Stimulated activated CD4-positive, alpha-beta T cell treated with anti-CD3 and anti-CD28 coated beads, Interleukin-15, amount 100 ng/mL, for 48 hours (primary cell): ENCODE results near the gene TWIST1.

ENCODE experiments used
- DNase-seq, 2 donors: peaks; one replicate each; pipeline ENCODE4 v3.0.0-alpha.2; 2020; ENCODE audit warnings: low read depth in 2 of 2

The TWIST1 gene

DNA sequence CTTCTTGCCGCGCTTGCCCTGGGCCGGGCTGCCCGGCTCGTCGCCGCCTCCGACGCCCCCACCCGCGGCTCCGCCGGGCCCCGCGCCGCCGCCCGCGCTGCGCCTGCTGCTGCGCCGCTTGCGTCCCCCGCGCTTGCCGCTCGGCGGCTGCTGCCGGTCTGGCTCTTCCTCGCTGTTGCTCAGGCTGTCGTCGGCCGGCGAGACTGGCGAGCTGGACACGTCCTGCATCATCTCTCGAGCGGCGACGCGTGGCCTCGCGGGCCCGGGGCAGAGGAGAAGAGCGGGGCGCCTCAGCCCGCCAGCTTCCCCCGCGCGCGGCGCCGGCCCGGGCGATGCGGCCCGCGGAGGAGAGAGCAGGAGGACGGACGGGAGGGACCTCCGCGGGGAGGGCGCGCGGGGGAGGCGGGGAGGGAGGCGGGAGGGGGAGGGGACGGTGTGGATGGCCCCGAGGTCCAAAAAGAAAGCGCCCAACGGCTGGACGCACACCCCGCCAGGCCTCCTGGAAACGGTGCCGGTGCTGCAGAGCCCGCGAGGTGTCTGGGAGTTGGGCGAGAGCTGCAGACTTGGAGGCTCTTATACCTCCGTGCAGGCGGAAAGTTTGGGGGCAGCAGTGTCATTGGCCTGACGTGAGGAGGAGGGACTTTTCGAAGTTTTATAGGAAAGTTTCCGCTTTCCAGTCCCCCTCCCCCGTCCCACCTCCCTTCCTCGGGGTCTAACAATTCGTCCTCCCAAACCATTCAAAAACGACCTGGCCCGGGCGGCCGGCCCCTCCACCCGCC is at the start of gene TWIST1:
Gene TWIST1 (minus strand): TSS at position 546 of the 779 bp plus-strand sequence. CDS start 315 bp downstream, at position 231.
- DNase-seq: no peak

DNA sequence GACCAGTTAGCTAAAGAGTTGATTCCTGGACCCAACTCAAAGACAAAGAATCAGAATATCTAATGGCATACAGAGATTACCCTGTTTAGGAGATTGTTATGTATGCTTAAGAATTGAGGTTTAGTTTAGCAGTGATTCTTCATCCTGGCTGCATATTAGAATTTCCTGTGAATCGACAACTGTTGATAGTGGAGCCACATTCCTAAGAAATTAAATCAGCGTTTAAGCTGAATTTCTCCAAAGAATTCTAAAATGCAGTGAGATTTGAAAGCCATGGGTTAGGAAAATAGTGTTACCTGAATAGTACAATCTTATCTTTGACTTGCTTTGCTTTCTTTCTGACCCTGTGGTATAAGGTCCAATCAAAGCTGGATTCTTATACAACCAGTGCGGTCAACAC is 44.2 kb upstream of the TWIST1 start:
- DNase-seq: no peak

DNA sequence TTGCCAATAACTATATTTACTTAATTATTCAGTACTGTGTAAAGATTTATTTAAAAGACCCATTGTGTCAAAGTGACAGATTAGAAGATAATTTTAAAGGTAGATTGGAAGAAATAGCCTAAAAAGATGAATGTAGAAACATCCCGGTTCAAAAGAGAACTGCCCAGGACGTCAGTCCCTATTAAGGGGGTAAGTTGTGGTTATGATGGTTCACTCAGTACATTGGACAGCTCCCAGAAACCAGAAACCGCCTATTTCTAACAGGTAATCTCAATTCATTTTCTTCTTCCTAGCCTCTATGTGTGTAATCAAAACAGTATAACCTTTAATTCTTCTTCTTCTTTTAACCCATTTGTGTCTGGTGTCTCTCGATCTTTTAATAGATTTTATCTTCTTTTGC is 29.3 kb upstream of the TWIST1 start:
- no peak for DNase-seq

DNA sequence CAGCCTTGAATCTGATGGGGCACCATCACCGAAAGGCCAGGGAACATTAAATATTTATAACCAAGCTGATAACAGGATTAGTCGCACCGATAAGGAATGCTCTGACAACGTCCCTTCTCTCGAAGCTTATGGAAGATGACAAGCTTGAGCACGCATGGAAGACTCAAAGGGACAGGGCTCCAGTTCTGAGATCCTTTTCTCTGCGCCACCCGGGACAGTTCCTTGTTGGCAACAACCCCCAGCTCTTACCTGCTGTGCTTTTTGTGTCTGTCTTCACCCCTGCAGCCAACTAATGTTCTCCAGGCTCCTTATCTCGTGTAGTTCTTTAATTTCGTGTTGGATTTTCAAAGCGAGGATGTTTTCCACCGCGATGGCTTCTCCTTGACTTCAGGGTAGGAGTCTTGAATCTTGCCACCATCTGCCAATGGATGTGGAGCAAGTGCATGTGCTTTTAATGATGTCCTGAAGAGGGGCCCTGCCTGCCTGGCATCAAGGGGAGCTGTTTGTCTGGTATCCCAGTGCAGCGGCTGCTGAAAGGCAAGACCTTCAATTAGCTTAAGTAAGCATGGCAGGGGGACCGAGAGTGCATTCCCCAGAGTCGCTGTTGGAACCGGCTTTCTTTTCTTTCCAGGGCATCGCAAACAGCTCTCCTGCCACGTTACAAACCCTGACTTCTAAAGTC is 28.1 kb upstream of the TWIST1 start:
- DNase-seq: no peak

DNA sequence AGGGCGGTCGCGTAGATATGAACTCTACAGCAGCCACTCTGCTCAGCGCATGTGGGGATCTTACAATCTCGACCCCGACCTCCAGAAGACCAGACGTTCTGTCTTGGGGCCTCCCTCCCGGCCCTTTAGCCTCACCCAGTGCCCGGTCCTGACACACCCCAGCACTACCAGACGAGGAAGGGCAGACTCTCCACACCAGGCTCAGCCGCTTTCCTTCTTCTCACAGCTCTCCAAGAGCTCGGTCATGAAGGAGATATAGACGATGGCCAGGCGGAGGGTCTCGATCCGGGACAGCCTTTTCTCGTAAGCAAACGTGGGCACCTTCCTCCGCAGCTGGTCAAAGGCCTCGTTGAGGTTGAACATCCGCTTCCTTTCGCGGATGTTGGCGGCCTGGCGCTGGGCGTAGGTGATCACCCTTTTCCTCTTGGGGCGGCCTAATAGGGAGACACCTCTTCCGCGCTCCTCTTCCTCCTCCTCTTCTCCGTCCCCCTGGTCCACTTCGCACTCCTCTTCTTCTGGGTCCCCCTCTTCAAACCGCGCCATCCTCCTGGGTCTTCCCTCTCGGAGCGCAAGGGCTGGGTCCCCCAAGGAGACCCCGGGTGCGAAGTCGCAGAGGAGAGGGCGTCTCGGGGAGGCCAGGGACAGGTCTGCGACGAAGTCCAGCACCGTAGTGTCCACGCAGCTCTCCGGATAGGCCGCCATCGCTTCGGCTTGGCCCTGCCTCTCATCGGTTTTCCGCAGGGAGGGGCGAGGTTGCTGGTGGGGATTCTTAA is 27.4 kb upstream of the TWIST1 start, which contains the start of gene FERD3L:
Gene FERD3L (minus strand): TSS at position 761 of the 773 bp plus-strand sequence. CDS start 59 bp downstream, at position 702.
- DNase-seq: no peak

DNA sequence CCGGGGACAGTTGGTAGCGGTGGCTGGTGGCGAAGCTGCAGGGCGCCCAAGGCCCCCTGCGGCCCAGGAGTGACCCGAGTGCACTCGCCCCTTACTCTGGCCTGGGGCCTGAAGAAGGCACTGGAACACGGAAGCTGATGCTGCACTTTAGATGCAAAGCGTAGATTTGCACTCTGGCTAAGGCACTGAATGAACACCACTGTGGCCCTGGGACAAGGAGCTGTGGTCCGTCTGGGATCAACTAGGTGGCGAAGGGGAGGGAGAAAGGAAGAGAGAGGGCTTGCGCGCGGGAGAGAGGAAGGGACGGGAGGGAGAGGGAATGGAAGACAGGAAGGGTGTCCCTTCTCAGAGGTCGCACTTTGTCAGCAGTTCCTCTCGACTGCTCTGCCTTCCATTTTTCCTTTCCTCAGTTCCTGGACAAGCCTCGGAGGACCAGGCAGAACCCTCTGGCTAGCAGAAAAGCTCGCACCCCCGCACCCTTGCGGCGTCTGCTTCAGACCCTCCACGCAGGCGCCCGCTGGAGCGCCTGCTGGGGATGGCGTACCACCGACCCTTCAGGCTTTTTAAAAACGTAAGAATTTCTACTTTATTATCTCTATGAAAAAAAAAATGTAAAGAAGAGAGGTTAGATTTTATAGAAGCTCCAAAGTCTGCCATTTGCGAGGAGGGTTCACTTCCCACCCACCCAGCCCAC is 26.6 kb upstream of the TWIST1 start:
- no peak for DNase-seq

DNA sequence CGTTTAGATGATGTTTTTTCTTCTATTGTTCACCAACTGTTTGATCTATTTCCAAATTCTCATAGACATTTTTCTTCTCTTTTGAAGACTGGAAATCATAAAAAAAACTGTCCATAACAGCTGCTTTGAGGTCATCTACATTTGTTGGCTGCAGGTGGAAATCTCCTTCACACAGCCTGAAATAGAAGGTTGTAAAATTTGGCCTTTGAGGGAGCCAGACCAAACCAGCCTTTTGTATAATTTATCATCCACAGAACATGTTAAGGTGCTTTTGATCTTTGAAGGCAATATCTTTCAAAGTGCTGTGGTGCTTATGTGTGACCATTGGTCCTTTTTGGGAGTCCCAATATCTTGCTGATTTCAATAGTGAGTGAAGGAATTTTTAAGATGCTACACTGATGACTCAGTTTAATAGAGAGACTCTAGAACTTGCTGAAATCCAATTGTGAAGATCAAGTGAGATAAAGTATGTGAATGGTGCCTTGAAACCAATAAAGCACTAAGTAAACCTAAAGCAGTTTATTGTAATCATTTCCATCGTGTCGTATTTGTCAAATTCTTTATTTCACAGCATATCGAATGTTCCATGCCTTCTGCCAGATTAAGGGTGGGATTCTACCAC is 22.4 kb upstream of the TWIST1 start:
- no peak for DNase-seq

DNA sequence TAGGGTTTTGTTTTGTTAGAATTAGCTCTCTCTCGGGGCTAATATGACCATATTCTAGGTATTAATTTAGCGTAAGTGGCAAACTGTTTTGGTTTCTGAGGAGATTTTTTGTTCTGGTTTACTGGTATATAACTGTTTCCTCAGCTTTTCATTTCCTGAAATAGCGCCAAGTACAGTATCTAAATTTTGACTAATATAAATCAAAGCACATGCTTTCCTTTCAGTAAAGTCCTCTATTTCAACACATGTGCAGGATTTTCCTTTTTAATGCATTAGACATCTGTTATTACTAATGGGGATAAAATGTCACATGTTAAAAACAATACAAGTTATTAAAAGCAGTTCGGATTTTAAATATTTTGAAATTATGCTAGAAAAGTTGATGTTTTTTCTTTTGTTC is 16.4 kb upstream of the TWIST1 start:
- no peak for DNase-seq

DNA sequence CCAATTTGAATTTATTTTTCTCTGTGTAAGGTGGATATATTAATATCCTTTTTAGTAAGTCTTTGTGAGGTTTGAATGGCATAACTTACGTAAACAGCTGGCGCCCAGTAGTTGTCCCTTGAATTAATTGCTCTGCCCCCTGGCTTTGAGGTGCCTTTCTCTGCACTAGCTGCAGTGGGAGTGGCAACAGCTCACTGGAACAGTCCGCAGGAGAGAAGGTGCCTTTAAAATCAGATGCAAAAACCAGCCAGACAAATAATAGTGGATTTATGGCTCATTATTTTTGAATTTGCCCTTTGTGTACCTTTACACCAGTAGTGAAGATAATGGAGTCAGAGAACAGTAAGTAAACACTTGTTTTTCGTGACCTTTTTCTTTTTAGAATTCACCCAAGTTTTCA is 16.0 kb upstream of the TWIST1 start:
- DNase-seq: no peak

DNA sequence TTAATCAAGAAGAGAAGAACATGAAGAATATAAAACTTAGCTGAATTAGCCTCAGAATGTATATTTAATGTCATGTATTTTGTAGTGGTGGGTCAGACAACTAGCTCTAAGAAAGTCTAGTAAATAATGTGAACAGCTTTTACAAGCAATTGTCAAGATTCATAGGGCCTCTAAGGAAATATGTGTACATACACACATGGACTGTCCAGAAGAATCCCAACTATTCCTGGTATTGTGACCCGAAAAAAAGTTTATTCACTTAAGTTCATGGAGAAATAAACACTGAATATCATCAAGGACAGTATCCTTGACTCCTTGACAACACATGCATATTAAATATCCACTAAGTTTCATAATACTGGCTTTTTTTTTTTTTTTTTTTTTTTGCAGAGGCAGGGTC is 11.4 kb upstream of the TWIST1 start:
- no peak for DNase-seq

DNA sequence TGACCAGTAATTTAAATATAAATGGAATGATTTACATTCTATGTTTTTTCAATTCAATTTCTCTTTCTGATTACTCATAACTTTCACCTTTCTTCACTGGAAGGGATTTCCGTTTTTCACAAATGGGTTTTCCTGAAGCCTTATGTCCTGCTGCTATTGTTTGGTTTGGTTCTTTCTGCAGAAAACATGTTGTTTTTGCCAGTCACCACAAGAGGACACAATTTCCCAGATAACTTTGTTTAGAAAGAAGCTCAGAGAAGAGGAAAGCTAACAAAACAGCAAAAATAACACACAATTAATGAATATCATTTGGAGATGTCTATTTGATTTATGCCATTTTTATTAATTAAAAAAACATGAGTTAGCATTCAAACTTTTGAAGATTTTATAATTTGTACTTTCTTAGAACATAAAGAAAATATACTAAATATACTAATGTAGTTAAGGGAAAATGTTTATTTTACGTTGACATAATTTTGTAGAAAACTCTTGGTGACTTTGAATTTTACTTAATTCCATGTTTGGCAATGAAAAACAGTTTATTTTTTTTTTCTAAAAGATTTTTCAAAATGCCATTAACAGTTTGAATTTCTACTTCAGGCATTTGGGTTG is 4.6 kb upstream of the TWIST1 start:
- DNase-seq: no peak

DNA sequence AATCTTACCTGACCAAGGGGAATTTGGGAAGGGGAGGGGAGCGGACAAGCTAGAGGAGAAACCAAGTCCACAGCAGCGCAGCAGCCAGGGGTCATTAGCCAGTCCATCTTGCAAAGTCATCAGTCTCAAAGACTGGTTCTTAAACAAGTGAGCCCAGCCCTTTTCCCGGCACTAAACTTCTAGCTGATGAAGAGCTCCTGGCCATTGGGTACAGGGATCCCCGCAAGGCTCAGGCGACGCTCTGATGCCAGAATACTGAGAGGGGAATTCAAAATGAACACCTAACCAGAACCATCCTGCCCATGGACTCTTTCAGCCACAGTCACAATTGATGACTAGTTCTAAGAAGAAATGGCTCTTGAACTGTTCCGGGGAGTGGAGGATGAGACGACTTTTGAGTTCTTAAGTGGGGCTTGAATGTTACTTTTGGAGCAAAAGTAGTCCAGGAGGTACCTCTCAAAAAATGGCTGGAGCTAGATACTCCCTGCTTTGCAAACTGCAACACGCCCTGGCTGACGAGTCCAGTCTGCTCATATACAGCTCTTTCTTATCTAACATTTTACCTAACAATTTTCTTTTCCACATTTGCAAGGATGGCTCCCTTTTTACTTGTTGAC is 2.5 kb upstream of the TWIST1 start:
- no peak for DNase-seq

DNA sequence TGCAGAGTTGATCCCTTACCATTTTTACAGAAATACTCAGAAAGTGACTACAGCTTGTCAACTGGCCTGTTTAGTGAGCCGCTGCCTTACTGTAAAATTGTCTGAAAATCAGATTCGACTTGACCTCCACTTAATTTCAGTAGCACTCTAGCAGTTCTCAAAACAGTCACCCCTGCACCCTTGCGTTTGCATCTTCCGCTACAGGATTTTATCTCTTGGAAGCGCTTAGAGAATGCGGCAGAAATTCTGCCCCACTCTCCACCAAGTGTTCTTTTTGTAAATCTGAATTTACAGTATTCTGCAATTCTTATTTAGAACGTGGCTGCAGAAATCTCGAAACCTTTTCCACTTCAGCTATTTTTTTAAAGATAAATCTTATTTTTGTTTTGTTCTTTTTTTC is 1.9 kb upstream of the TWIST1 start:
- no peak for DNase-seq

DNA sequence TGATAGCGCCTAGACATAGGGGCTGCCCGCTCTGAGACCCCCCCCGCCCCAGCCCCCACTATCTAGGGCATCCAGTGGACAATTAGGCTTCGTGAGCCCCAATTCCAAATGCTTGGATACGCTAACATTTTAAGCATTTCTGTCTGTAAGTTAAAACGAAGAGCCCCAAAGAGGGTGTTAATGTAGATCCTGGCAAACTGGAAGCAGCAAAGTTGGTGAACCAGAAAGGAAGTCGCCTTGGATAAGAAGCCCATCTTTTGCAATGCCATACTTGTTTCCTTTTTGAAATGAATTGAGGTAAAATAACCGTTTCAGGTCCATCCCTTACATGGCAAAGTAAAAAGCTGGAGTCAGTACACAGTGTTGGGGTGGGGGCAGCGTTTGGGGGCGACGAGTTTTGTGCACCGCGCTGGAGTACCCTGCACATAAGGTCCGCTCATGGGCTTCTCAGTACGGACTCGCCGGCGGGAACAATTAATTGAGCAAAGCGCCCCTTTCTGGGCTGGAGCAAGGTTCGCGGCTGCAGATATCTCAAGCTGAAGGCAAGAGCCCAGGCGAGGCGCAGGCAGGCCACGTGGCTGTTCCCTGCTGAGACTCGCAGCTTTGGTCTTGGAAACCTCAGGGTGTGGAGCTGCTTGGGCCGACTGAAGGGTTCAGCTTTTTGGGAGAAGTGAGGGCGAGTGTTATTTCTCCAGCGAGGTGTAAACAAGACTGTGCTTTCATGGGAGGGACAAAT is 1.4 kb upstream of the TWIST1 start:
- DNase-seq: no peak

DNA sequence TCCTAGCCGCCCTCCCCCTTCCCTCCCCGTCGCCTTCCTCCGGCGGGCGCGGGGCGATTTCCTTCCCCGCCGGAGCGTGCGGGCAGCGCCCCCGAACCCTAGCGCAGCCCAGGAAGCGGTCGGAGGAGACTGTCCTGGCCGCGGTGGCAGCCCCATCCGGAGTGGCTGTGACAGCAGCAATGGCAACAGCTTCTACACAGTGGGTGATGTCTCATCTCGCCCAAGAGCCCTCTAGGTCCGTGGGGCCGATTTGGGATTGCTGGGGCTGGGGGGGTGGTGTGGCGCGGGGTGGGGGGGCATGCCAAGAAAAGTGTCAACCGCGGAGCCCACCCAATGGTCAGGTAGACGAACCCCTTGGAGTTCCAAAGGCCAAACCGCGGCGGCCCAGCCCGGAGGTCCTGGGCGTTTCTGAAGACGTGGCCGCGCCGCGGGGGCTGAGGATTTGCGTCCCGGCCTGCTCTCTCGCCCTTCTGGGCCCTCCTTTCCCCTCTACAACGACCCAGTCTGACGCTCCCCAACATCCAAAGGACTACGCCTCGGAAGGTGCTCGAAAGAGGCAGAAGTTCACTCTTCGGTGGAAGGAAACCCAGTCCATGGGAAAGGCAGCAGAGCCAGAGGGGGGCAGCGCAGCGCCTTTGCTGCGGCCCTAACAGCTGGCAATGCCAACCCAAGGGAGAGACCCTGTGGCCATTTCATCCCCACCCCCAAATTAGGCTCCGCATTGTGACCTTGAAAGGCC is 603 bp upstream of the TWIST1 start:
- DNase-seq: no peak

DNA sequence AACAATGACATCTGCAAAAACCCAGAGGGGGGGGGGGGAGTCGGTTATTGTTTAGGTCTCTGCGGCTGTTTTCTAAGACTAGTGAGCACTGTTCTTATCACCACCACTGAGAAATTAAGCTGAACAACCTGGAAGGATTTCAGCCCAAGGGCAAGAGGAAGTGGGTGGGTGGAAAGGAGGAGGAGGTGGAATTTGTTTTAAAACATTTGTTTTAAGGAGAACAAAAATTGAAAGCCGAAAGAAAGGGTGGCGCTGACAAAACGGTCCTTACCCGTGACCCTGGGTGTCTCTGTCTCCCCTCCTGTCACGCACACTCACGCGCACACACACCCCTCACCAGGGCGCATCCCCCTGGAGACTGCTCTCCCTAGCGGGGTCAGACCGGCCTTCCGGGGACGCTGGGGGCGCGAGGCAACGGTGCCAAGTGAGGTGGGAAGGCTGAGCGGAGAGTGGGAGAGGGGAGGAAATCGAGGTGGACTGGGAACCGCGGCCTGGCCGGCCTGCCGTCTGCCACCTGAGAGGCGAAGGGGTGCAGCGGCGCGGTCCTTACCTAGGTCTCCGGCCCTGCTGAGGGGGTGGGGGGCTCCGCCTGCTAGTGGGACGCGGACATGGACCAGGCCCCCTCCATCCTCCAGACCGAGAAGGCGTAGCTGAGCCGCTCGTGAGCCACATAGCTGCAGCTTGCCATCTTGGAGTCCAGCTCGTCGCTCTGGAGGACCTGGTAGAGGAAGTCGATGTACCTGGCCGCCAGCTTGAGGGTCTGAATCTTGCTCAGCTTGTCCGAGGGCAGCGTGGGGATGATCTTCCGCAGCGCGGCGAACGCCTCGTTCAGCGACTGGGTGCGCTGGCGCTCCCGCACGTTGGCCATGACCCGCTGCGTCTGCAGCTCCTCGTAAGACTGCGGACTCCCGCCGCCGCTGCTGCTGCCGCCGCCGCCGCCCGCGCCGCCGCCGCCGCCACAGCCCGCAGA is 1.0 kb downstream of the TWIST1 start:
- DNase-seq: no peak

DNA sequence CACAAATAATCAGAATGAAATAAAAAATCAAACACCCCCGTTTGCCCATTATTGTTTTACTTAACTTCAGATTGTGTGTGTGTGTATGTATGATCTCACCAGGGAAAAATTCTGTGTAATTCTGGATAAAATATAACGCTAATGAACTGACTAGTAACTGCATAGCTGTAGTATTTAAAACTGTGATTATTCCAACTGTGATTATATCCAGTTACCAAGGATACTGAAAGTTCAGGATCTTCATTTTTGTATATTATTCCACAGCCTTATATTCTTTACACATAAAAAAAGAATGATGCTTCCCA is 2.9 kb downstream of the TWIST1 start:
- no peak for DNase-seq

DNA sequence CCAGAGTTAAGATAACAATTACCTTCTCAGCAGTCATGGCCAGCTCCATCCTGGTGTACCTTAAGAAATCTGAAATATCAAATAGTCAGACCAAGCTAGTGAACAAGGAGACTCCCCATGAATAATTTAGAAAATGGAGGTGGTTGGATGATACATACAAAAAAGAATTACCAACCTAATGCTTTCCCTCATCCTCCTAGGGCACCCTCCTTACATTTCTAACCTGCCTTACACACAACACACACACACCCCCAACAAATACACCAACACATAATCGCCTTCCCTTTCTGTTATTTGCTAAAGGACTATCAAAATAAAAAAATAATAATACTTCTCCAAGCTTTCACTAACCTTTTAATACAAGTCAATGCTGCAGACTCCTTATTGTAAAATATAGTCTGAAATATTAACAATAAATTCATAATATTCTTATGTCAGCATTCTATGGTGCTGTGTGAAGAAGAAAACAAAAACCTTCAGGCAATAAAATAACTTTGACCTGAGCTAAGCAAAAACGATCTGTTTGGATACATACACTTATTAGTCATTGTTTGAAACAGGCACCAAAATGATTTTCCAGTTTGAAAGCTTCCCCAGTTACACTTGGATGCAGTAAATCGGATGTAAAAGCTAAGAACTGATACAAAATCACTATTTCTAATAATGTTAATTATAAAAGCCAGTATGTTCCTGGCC is 3.4 kb downstream of the TWIST1 start:
- DNase-seq: no peak
